ENCODE measurements around the gene TSHZ2.
"Not testable (repeated sequence)": the region's sequence is repeated elsewhere in the genome, so short reads cannot be mapped to it uniquely, and the experiment has no call there.

The TSHZ2 gene

DNA sequence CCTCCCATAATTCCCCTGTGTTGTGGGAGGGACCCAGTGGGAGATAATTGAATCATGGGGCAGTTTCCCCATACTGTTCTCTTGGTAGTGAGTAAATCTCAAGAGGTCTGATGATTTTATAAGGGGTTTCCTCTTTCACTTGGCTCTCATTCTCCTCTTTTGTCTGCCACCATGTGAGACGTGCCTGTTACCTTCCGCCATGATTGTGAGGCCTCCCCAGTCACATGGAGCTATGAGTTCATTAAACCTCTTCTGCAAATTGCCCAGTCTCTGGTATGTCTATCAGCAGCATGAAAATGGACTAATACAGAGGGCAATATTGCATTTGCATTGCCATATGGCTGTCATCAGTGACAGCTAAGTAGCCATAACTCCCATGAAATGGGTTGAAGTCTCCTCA, 558.3 kb downstream of the TSHZ2 start:
- no peak for DNase-seq

DNA sequence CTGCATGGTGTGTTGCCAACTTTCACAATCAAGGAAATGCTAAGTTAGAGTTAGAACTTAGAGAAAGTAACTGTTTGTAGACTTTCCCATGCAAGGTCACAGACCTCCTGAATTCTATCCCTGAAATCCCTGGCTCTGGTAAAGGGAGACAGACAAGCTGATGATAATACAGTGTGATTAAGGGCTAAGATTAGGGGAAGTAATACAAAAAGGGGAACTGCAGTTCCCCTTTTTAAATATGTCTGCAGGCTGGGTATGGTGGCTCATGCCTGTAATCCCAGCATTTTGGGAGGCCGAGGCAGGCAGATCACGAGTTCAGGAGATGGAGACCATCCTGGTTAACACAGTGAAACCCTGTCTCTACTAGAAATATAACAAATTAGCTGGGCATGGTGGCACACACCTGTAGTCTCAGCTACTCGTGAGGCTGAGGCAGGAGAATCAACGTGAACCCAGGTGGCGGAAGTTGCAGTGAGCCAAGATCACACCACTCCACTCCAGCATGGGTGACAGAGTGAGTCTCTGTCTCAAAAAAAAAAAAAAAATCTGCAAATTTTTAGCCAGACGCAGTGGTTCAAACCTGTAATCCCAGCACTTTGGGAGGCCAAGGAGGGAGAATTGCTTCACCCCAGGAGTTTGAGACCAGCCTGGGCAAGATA, 560.6 kb downstream of the TSHZ2 start:
- not testable (repeated sequence) for DNase-seq

DNA sequence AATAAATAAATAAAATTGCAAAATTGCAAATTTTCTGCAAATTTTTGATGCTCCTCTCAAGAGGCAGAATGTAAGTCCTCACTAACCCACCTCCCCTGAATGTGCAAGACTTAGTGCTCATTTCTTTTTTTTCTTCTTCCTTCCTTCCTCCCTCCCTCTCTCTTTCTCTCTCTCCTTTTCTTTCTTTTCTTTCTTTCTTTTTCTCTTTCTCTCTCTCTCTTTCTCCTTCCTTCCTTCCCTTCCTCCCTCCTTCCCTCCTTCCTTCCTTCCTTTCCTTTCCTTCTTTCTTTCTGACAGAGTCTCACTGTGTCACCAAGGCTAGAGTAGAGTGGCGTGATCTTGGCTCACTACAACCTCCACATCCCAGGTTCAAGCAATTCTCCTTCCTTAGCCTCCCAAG, 561.3 kb downstream of the TSHZ2 start:
- no peak for DNase-seq

- no peak for DNase-seq
Observed at GRCh38 chr20:53534037-53534436, 561.9 kb downstream of the TSHZ2 start.

GRCh38 chr20:53535878-53536277, 563.7 kb downstream of the TSHZ2 start:
- DNase-seq, result no peak

DNA sequence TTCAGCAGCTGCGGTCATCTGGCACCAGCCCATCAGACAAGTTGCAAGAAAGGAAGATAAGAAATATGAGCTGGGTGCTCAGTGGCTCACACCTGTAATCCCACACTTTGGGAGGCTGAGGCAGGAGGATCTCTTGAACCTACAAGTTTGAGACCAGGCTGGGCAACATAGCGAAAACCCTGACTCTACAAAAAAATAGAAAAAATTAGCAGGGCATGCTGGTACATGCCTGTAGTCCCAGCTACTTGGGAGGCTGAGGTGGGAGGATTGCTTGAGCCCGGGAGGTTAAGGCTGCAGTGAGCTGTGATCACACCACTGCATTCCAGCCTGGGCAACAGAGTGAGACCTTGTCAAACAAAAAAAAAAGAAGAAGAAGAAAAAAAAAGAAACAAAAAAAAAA, 564.2 kb downstream of the TSHZ2 start:
- DNase-seq, result not testable (repeated sequence)

- DNase-seq, result no peak
Observed at GRCh38 chr20:53539516-53539915, 567.4 kb downstream of the TSHZ2 start.

Measured in NCI-H82 (cell line).